Measurements from ENCODE around the gene ARHGAP31.

GRCh38 chr3:119314821-119315220, 20.6 kb downstream of the ARHGAP31 start:
- no peak for TF ChIP-seq POLR2A (IDR thresholded peaks at IDR 0.05; ENCODE audit: low read length)
- TF ChIP-seq GATA1 (IDR thresholded peaks at IDR 0.05; ENCODE audit: low read depth, low read length) = no peak
